SKM-1 (cell line): Measurements from ENCODE around the gene CFAP57.
A peak's percentile ranks its signal among the peaks of the same experiment; 100 is the strongest.
"Not testable (repeated sequence)": the region's sequence is repeated elsewhere in the genome, so short reads cannot be mapped to it uniquely, and the experiment has no call there.

Source experiments
- DNase-seq: peaks from one replicate; lab custom pipeline; 2025; ENCODE audit not compliant: unreplicated experiment; lab: John Stamatoyannopoulos, UW

Gene CFAP57

DNA sequence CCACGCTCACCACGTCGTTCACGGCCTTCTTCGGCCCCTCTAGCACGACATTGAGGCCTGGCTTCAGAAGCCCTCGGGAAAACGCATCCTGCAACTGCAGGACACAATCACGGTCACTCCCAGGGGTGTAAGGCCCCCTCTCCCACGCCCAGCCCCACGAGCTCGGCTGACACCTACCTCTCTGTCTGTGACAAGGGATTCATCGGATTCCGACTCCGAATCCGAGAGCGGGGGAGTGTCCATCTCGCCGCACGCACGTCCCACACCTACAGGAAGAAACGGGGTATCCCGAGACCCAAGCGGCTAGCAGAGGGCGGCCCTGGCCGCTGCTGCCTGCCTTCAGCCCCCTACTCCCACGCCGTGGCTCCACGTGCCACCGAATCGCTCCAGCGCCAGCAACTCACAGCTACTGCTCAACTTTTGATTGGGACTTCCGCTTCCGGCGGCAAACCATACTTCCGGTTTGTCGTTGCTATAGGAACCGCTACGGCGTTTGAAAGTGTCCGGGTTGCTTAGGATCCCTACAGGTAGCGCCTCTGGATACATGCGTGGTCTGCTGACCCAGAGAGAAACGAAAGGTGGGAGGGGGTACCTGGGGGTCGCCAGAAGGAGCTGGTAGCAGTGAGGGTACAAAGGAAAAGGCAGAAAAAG is at the start of gene CFAP57, which contains the start of gene EBNA1BP2:
TSS of gene CFAP57 (plus strand) at position 455 of the 651 bp plus-strand sequence. CDS start 424 bp downstream, outside the sequence.
TSS of gene EBNA1BP2 (minus strand) at position 415 of the 651 bp plus-strand sequence. CDS start at position 243, 172 bp downstream.
- peak; percentile 68 for DNase-seq

DNA sequence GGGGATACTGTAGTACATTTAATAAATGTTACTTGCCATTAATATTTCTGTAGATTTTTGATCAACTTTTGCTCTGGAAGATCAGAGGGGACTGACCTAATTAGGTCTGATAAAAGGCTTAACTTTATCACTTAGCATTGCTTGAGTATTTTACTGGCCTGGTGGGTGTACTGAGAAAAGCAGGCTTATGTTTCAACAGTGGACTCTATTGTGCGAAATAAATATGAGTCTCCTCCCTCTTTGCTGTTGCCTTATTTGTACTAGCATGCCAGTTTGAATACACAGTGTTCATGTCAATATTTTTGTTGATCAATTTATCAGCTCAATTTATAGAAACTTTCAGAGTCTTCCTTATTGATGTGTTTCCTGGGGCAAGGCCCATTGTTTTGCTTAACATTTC is 49.1 kb upstream of the CFAP57 start:
- DNase-seq = no peak

DNA sequence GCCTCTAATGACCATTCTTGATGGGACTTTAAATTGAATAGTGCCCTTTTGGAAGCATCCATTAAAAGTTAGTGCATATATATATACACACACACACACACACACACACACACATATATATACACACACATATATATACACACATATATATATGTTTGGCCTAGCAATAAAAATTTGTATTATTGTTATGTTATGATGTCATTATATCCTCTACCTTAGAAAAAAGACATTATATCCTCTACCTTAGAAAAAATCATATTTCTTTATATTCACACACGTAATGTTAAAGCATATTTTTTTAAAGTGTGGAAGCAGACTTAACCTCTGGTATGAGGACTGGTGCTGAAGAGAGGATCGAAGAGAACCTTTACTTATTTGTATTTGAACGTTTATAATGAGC is 43.3 kb upstream of the CFAP57 start:
- DNase-seq = no peak

DNA sequence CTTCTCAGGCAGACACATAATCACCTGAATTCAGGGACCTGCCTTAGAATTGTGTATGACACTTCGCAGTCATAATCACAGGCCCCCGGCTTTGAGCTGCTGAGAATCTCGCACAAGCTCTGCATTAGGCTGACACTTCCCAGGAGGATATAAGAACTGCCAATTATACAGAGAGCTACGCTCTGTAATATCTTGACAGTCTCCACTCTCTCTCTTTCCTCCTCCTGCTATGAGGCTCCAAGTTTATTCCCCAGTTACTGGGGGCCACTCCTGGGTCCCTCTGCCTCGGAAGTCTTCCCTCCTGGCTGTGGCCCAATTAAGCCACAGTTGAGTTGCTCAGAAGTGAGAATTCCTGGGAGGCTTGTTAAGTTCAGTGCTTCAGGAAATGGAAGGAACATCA is 42.7 kb upstream of the CFAP57 start:
- no peak for DNase-seq

DNA sequence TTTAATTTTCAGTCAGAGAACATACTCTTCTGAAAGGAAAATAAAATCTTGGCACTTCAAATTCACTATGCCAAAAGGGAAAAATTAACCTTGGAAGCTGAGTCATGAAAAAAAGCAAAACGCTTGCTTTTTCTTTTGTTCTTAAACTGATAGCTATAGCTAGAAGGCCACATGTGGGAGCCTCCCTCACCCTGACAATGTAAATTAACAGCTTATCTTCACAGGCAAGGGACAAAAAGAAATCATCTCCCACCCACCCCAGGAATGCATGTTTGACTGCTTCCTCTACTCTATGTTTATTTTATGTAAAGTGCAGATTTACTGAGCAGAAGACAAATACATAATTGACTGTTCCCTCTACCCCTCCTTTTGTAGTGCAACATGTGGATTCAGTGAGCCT is 38.1 kb upstream of the CFAP57 start:
- DNase-seq = no peak

DNA sequence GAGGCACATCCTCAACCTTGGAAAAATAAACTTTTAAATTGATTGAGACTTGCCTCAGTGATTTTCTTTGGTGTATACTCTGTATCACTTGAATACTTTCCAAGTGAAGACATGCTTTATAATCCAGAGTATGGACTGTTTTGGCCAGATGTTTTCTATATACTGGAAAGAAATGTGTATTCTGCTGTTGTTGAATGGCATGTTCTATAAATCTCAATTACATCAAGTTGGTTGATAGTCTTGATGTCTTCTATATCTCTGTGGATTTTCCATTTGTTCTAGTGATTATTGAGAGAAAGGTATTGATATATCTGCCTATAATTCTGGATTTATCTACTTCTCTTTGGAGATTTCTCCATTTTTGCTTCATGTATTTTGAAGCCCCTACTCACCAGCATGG is 37.5 kb upstream of the CFAP57 start:
- no peak for DNase-seq

DNA sequence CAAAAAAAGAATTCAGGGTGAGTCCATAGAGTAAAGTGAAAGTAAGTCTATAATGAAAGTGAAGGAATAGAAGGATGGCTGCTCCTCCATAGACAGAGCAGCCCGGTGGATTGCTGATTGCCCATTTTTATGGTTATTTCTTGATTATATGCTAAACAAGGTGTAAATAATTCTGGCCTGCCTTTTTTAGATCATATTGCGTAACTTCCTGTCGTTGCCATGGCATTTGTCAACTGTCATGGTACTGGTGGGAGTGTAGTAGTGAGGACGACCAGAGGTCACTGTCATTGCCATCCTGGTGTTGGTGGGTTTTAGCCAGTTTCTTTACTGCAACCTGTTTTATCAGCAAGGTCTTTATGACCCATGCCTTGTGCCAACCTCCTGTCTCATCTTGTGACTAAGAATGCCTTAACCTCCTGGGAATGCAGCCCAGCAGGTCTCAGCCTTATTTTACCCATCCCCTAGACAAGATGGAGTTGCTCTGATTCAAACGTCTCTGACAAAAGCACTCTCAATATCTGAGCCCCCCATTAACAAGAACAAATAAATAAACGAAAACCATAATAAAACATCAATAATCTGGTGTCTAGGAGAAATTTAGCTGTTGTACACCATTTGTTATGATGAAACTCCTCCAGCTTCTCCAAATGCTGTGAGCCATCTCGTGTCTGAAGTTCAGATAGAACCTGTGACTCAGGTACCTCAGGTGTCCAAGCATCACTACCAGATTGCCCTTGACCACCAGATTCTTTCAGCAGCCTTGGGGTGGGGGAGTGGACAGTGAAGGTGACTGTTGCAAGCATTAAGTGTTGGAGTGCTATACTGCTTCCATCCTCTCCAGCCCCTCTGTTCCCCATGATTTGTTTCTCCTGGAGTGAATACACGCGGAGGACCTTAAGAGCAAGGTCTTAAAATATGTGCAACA is 36.0 kb upstream of the CFAP57 start:
- no peak for DNase-seq

DNA sequence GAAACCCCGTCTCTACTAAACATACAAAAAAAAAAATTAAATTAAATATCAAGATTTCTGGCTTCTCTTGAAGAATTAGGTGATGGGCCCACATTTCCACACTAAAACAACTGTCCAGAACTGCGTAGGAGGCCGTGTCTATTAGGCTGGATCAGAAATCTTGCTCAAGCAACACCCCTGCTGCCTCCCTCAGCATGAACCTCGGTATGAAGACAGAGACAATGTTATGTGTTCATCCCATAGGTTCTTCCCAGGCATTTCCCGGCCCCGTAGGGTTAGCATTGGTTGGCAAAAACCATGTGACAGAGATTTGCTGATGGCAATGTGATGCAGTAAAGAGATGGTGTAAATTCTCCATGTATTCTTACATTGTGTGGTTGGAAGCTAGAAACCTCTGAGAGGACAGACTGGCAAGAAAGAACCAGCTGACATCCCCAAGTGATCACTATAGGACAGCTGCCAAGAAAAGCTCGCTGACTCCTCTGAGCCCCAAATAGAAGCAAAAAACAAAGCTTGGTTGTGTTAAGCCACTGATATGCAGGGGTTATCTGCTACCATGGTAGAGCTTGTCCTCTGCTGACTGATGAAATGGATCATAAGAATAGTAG is 34.6 kb upstream of the CFAP57 start:
- DNase-seq = no peak

DNA sequence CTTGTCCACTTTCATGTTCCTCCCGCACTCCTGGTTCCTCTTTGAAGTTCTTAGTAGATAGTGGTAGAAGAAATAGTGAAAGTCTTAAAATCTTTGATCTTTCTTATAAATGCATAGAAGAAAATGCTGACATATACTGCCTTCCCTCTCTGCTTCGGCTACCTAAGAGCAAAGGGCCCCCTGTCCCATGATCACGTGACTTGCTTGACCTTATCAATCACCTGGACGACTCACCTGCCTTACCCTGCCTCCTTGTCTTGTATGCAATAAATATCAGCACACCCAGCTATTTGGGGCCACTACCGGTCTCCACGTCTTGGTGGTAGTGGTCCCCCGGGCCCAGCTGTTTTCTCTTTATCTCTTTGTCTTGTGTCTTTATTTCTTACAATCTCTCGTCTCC is 32.8 kb upstream of the CFAP57 start:
- not testable (repeated sequence) for DNase-seq

DNA sequence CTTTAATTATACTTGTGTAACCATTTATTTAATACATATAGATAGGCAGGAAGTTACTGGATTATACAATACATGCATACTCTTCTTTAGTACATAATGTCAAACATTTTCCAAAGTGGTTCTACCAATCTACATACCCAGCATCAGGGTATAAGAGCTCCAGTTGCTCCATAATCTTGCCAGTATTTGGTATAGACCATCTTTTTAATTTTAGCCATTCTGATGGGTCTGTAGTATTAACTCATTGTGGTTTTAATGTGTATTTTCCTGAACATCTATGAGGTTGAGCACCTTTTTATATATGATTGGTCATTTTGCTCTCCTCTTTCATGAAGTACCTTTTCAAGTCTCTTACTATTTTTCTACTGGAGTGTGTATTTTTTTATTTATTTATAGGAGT is 32.1 kb upstream of the CFAP57 start:
- DNase-seq = no peak

DNA sequence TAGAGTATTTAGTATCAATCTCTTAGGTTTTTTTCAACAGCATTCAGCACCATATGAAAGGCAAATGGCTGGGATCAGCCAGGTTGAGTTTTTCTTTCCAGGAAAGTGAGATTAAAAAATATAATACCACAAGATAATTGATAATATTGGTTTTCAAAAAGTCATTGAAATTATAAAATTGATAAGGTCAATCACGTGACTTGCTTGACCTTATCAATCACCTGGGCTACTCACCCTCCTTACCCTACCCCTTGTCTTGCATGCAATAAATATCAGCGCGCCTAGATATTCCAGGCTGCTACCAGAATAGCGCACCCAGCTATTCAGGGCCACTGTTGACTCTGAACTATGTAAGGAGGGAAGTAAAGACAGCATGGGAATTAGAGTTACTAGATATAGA is 31.5 kb upstream of the CFAP57 start:
- DNase-seq = no peak

DNA sequence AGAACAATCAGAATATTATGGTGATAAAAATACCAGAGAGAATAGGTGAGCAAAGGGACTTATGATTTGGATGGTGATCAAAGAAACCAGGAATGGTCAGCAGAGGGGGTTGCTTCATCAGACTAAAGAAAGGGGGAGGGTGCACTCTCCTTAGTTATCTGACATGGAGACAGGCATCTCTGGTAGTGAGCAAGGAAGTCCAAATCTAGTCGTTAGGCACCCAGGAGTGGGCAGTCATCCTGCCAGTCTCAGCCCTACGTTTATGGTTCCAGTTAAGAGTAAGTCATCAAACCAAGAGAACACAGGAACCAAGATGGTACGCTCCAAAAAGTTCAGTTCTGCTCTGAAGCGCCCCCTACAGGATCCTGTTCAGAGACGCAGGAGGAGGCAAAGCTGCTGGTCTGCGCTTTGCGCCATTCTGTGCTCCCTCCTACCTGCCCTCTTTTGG is 28.7 kb upstream of the CFAP57 start:
- DNase-seq = no peak

DNA sequence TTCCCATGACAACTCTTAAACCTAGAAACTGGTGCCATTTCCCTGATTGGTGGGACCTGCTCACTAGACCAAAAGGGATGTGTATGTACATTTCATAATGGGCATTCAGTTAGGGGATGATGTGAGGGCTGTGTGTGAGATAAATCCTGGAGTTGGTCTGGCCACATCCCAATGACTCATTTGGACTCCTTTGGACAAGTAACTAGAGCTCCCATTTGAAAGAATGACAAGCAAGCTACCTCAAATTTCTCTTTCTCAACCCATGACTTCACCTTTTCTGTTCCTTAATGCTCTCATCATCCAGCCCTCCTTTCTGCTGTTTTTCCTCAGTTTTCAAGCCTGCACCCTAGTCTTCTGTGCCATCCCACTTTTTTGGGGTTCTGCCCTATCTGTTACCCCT is 27.9 kb upstream of the CFAP57 start:
- no peak for DNase-seq

DNA sequence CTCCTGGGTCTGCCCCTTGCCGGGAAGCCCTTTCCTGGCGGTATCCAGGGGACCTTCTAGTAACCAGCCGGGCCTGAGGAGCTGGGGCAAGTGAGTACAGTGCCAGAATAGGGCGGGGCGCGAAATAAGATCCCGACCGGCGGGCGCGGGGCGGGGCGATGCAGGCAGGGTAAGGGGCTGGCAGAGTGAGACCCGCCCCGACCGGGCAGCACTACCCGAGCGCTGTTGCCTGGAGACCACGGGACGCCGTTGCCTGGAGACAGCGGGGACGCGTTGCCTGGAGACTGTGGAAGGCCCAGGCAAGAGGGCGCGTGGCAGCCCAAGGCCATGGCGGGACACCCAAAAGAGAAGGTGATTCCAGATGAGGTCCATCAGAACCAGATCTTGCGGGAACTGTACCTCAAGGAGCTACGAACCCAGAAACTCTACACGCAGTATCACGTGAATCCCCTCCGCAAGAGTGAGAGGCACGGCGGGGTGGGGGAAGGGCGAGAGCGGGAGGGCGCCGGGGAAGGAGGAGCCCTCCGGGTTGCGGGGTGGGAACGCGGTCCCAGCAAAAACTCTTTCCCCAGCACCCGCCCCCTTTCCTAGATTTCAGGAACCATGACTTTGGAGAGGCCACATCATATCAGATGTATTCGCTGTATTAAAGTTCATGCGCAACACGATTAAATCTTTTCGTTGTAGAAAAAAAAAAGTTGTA is 24.4 kb upstream of the CFAP57 start:
- no peak for DNase-seq

DNA sequence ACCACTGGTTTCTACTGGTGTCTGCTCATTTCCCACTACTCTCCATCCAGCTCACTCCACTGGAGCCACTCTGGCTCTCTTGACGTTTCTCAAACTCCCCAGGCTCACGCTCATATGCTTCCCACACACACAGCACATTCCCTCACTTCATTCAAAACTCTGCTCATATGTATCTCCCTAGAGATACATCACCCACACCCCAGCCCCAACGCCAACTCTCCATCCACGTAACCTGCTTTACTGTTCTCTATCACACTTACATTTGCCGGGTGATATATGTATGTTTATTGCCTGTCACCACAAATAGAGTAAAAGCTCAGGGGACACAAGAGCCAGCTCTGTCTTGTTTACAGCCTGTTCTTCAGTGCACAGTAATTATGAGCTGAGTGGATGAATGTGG is 22.2 kb upstream of the CFAP57 start:
- DNase-seq = no peak

DNA sequence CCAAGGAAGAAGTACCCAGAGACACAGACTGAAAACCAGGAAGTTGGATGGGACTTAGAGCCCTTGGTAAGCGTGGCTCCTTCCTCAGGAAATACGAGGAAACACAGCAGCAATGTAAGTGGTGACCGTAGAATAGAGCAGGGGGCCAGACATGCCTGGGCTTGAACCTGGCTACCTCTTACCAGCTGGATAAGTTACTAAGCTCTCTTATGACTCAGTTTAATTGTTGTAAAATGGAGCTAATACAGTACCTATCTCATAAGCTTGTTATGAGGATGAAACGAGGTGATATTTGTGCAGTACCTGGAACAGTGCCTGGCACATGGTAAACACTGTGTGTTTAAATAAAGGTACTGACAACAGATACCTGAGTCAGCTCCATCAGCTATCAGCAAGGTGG is 19.3 kb upstream of the CFAP57 start:
- peak; percentile 28 for DNase-seq

DNA sequence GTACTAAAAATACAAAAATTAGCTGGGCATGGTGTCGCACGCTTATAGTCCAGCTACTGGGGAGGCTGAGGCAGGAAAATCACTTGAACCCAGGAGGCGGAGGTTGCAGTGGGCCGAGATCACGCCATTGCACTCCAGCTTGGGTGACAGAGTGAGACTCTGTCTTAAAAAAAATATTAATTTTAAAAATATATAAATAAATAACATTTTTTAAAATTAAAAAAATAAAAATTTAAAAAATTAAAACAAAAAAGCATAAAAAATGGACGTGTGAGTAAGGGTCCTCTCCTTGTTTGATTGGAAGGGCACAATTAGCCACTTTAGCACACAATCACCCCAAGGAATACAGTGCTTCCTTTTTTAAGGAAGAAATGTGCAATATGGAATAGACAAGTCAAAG is 18.7 kb upstream of the CFAP57 start:
- DNase-seq = no peak

DNA sequence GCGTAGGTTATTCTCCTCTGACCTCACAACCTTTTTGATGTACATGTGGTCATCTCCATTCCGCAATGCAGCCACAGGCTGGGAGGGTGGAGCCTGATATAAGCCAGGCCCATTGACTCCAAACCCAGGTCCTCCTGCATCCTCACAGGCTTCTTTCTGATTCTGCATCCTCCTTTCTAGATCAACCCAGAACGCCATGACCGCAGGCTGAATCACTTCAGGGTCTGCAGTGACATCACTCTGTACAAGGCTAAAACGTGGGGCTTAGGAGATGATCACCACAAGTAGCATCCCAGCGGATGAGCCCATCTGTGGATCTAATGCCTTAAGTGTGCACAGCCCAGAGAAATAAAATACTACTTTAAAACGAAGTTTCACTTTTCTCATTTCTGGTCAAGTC is 16.1 kb upstream of the CFAP57 start:
- no peak for DNase-seq

DNA sequence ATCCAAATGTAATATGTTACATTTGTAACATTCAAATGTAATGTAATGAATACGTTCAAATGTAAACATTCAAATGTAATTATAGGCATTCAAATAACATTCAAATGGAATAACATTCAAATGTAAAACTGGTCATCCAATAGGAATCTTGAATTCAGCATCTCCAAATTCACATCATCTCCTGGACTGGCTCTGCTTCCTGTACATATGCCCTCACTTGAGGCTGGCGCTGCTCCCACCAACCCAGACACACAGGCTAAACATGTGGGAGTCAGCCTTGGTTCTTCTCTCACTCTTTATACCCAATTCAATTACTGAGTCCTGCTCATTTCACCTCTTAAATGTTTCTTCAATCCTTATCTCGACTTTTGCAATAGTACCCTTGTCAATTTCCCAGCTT is 7.0 kb upstream of the CFAP57 start:
- DNase-seq = no peak

DNA sequence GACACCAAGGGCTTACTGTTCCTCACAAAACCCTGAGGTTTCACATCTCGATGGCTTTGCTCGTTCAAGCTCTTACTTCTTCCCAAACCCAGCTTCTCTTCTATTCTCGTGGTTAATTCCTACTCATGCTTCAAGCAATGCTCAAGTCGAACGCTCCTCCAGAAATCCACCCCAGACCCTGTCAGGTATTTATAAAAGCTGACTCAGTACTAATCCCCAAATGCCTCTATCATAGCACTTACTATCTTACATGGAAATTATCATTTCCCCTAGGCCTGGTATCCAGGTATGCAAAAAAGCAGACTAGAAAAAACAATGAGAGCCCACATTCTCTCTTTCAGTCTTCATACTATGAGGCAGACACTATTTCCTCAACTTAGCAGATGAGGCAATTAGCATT is 6.4 kb upstream of the CFAP57 start:
- DNase-seq = no peak

DNA sequence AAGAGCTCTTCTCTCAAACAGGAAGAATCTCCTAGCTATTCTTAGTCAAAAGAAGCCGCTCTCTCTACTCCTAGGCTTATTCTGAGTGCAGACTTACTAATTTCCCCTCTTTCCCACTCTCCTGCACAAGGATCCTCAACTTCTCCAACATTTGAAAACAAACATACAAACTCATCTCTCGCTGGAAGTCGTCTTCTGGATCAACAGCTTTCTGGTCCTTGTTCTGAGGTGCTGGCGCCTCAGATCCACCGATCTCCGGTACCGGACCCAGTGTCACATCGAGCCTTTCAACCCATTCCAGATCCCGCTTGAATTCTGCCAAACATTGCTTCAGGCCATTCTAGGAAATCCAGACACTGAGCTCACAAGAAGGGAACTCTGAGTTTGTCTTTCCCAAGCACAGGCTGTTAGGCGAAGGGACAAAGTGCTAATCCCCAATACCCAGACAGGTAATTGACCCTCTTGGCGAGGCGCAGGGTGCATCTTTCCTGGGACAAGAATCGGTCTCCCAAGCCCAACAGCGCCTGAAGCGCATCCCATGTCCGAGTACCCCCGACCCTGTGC is 736 bp upstream of the CFAP57 start:
- no peak for DNase-seq
